Glomerular endothelial cell (primary cell): ENCODE measurements around the gene CTRL. TPM values are rescaled to one million over a fixed set of nuclear protein-coding genes. Genes with fewer than 3 reads are reported as not detected.
"Not testable (repeated sequence)": the region's sequence is repeated elsewhere in the genome, so short reads cannot be mapped to it uniquely, and the experiment has no call there.

Source experiments
- DNase-seq: peaks from one replicate; pipeline ENCODE4 v3.0.0-alpha.2; 2011; ENCODE audit warnings: low read depth, low spot score; ENCODE audit errors: extremely low read depth
- total RNA-seq: library from RNA; depleted of rRNA; stranded (reverse); fragments of >200 nt; gene quantifications from 2 replicates; pipeline ENCODE4 v1.2.3, GENCODE V29; 2015

The CTRL gene
- total RNA-seq, 1 donor from 2014 or later = 0.12 TPM

DNA sequence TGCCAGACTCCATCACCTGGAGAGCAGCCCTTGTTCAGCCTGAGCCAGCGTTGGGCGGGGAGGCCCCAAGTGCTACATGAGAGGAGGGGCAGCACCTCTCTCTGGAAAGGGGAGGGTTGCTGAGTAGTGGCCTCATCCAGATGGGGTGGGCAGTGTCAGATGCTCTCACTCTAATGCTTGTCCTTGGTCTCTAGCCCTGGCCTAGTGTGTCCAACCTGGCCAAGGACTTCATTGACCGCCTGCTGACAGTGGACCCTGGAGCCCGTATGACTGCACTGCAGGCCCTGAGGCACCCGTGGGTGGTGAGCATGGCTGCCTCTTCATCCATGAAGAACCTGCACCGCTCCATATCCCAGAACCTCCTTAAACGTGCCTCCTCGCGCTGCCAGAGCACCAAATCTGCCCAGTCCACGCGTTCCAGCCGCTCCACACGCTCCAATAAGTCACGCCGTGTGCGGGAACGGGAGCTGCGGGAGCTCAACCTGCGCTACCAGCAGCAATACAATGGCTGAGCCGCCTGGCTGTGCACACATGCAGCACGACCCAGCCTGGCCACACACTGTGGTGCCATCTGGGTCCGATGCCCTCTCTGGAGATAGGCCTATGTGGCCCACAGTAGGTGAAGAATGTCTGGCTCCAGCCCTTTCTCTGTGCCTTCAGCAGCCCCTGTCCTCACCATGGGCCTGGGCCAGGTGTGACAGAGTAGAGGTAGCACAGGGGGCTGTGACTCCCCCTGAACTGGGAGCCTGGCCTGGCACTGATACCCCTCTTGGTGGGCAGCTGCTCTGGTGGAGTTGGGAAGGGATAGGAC, 4.3 kb downstream of the CTRL start:
- no peak for DNase-seq

DNA sequence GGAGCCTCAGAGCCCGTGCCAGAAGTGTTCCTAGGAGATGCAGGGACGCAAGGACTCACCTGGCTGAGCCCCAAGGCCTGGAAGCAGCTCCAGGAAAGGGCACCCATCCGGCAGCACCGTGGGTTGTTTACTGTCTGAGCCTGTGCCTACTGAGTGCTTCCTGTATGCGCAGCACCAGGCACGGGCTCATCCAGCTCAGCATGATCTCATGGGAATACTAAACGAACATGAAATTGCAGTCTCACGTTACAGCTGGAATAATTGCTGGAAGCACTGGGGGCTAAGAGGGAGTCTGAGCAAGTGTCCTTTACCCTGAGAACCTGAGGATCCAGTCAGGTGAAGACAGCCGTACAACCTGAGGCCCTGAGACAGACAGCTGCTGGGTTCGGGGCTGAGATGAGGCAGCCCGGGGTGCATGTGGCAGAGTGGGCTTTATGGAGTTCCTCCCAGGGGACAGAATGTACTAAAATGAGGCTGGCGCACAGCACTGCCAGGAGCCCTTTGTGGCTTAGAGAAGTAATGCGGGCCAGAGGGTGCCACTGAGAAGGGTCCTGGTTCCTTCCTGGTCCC, 5.4 kb downstream of the CTRL start:
- DNase-seq = peak; percentile 39

DNA sequence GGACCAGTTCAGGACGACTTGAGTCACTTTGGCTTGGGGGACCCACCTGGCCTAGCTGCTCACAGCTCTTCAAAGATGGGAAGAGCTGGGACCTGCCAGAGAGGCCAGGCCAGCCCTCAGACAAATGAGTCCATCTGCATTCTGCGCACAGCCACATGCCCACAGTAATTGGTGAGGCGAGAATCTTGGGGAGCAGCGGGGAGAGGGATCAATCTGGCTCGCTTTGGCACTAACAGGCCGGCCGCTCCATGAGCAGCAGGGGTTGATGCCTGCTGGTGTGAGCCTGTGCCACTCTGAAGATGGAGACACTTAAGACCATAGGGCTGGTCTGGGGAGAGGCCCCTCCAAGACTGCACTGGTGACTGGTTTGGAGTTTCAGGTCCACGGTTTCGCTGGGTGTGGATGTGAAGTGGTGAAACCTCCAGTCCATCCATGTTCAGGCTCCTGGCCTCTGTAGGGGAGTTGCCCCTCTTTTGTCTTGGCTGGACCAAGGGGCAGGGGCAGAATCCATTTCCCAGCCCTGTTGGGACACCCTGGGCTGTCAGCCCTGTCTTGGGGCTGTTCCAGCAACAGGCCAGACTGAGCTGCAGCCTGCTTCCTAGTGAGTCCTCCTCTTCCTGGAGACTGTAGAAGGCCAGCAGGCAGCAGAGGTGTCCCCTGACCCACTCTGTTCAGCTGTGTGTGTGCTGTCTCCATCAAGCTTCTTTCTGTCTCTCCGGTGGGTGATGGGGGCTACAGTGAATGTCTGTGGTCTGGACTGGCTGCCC, 7.3 kb downstream of the CTRL start:
- DNase-seq = no peak

DNA sequence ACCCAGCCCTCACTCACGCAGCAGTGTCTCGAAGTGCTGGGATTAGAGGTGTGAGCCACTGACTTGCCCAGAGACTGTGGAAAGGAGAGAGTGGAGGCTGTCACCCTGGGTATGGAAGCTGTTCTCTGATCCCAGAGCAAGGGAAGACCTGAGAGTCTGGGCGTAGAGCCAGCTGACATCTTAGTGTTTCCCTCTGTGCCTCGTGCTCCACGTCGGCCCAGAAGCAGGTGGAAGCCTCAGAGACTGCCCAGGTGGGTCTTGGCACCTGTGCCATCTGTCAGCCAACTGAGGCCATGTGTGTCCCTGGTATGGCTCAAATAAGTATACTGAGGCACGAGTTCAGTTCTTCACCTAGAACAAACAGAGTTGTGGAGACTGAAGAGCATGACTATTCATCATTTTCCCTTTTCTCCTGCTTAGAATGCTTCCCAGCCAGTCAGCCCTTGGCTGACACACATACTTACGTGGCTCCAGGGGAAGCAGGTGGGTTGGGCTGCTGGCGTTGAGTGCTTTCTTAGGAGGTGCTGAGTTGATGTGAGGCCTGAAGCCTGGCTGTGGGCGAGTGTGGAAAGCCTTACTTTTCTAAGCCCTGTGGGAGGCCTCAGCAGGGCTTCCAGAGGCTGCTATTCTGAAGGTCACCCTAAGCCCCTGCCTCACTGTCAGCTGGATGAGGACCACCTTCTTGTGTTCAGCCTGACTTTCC, 8.1 kb downstream of the CTRL start:
- DNase-seq = no peak

DNA sequence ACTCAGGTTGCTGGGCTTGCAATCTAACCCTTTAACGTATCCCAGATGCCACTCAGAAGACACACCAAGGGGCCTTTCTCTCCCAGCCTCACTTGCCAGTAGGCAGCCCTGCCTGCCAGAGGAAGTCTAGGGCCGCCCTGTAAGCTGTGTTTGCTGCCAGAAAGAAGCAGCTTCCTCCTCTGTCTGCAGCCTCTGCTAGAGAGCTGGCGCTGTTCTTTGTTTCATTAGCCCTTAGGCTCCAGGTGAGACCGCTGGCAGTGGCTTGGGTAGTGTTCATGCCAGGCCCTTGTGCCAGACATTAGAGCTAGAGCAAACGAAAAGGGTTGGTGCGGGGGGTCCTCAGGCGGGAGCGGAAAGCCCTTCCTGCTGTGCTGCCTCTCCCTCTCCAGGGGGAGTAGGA, 8.9 kb downstream of the CTRL start:
- DNase-seq = no peak

DNA sequence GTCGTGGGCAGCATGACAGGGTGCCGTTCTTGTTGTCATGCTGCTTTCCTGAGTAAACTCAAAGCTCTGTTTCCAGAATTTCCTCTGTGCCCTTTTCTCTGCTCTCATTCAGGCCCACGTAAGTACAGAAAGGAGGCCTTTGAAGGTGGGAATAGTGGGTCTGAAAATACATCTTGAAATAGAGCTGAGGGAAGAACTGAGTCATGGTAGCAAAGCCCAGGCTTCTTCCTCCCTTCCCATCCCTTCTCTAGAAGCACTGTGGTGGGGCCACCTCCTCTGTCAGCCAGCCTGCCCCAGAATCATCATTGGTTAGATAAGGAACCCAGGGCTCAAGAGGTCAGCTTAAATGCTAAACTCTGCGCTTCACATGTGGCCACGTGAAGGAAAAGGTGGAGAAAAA, 9.4 kb downstream of the CTRL start:
- DNase-seq = no peak

DNA sequence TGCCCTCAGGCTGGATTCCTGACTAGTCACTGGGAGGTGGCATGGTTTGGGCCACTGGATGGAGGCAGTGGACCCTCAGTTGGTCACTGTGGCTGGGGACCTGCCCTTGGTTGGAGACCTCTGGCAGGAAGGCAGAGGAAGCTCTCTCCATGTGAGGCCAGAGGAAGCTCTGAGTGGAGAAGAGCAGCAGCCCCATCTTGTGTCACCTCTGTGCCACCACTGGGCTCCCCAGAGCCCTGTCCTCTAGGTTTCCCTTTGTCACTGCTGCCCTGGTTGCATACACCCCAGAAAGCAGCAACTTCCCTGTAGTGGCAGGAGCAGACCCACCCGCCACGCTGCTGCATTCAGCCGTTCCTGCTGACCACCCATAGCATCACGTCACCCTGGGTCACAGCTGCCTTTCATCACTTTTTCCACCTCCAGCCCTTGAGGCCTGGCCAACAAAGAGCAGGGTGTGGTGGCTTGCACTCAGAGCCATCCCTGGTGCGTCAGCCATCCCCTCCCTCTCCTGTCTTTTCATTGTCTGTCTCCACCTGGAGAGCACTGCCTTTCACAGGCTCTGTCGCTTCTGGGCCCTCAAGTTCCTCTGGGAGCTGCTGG, 11.9 kb downstream of the CTRL start:
- DNase-seq = no peak

DNA sequence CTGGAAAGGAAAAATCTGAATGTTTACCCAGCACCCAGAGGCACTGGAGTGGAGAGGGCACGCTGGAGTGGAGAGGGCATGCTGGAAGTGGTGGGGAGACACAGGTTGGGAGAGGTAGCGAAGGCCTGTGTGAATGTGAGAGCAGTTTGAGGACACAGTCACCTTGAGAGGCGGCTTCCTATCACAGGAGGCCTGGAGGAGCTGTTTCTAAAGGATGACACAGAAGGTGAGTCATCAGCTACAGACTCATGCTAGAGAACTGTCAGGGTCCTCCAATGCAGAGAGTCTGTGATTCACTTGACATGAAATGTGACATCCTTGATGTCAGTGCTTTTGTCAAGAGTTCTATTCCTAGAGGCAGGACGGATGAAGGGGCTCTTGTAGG, 13.8 kb downstream of the CTRL start:
- no peak for DNase-seq

DNA sequence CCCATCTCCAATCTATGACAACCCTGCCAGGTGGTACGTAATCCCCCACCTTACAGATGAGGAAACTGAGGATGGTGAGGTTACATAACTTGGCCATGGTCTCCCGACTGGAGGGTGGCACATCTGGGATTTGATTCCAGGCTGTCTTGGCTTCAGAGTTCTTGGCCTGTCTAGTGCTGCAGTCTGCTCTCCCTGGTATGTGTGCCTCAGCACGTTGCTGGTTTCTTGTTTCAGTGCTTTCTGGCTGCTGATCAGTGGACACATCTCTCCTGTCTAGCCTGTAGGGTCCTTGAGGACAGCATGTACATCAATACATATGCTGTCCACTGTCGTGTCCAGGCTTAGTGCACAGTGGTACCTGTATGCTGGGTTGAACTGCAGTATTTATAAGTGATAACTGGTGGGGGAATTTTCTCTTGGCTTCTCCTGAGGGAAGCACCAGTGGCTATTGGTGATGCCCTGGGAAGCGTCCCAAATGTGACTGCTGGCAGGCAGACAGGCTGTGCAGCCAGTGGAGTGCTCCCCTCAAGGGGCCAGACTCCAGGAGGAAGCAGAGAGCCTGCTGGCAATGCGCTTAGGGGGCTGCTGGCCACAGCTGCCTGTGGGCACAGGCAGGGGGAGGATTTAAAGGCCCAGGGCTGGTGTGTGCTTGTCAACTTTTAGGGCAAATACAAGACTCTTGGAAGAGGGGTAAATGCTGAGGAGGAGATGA, 14.4 kb downstream of the CTRL start:
- DNase-seq = no peak

DNA sequence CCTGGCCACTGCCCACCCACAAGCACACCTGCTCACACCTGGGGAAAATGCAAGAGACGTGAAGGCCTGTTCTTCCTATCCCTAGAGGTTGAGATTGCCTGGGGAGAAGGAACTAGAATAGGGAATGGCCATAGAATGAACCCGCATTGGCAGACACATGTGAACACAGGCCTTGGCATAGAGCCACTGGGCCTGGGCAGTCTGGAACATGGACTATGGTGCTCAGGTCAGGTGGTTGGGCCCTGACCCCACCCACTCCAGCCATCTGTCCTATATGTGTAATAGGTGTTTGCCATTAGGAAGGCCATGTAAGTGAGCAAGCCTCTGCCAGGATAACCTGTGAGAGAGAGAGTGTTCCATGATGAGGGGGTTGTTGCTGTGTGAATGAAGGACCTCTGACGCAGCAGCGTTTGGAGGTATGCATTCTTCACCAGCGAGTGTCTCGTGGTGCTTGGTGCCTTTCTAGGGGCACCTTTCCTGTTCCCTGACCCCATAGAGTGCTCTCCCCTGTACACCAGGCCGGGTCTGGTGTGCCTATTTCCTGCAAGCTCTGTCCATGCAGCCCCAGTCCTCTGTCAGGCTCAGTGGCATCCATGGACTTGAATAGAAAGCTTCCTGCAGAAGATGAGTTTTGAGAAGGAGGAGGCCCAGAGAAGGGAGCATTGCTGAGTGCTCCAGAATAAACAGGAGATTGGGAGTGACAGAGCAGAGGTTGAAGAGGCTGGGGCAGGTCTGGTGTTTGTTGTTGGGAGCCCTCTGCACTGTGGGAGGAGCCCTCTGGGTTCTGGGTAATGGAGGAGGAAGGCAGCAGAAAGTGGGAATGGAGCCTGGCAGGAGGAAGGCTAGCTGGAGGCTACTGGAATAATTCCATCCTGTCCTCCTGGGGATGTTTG, 15.6 kb downstream of the CTRL start:
- DNase-seq = no peak

DNA sequence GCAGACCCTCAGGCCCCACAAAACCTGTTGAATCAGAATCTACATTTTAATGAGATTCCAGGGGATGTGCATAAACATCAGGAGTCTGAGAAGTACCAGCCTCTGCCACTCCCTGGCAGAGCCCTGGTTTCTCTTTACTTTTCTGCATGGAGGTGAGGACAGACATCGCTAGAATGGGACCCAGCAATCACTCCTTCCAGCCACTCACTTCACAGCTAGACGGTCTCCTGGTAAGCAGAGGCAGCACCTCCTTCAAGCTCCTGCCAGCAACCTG, 16.2 kb downstream of the CTRL start:
- not testable (repeated sequence) for DNase-seq

DNA sequence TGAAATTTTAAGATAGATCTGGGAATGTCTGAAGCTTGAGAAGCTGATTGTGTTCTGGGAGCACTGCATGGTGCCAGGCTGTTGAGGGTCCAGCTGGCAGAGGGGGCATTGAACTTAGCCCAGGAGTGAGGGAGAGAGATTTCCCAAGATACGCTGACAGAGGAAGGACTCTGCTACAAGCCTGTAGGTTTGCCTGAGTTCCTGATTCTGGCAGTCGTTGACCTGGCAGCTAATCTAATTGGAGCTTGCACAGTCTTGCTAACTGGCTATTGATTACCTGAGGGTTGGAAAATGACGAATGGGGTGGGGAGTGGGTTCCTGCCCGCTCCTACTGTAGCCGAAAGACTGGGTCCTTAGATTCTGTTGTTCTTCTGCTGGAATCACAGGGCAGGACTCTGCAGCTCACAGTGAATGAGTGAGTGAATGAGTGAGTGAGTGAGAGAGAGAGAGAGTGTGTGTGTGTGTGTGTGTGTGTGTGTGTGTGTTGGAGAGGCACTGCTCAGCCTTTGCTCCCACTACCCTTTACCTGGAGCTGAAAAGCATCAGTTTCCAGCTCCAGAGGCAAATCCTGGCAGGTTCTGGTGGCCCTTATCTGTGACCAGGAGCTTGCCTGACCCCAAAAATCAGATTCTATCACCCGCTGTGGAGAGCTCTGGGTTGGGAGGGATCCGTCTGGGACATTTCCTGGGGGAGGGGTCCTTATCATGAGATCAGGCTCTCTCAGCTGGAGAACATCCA, 16.7 kb downstream of the CTRL start:
- no peak for DNase-seq

DNA sequence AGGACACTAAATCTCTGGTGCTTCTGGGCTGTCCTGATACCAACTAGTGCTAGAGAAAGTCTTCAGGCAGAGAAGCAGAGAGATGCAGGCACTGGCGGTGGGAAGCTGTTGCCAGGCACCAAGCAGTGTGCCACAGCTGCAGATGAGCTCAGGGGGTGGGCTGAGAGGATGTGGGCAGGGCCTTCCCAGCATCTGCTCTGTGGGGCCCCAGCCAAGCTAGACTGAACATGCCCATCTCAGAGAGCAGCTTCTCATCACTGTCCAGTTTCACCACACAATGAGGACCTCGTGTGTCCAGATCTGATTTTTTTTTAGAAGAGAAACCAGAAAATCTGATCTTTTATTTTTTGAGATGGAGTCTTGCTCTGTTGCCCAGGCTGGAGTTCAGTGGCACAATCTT, 21.5 kb downstream of the CTRL start:
- DNase-seq = no peak

DNA sequence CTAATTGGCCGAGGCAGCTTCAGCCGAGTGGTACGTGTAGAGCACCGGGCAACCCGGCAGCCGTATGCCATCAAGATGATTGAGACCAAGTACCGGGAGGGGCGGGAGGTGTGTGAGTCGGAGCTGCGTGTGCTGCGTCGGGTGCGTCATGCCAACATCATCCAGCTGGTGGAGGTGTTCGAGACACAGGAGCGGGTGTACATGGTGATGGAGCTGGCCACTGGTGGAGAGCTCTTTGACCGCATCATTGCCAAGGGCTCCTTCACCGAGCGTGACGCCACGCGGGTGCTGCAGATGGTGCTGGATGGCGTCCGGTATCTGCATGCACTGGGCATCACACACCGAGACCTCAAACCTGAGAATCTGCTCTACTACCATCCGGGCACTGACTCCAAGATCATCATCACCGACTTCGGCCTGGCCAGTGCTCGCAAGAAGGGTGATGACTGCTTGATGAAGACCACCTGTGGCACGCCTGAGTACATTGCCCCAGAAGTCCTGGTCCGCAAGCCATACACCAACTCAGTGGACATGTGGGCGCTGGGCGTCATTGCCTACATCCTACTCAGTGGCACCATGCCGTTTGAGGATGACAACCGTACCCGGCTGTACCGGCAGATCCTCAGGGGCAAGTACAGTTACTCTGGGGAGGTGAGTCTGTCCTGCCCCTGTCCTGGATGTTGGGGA, 22.5 kb downstream of the CTRL start:
- no peak for DNase-seq

DNA sequence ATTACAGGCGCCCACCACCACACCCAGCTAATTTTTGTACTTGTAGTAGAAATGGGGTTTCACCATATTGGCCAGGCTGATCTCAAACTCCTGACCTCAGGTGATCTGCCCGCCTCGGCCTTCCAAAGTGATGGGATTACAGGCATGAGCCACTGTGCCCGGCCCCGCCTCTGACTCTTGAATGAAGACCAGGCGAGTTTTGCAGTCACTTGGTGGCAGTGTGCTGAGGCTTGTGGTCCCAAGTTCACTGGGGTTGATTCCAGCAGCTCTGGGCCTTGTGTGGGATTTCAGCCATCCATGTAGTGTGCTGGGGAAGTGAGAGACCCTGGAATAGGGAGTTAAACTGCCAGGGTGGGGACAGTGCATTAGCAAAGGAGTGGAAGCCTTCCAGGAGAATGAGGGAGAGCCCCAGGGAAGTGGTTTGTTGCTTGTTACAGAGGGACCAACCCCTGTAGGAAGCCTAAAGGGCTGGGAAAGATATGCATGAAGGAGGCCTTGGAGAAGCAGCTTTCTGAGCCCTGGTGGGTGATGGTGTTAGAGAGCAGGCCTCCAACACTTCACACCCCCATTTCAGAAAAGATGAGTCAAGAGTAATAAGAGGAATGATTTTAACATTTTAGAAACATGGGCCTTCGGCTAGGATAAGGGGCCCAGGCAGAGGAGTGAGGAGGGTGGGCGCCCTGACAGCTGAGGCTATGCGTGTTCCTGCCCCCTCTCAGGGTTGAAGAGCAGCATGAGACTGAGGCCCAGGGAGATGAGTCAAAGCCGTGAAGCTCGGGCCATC, 24.1 kb downstream of the CTRL start:
- no peak for DNase-seq

DNA sequence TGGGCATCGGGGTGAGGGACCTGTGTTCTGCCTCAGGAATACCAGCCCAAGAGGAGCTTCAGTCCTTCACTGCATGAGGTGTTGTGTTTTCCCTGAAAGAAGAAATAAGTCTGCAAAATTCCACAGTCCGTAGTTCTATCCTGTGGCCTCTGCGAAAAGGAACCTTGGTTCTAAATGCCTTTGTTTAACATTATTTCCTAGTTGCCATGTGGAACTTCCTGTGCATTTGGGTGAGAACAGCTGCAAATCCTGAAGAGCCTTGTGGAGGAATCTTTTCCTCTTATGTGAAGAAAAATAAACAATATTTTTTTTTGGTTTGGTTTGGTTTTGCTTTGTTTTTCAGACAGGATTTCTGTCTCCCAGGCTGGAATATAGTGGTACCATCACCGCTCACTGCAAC, 28.8 kb downstream of the CTRL start:
- peak; percentile 80 for DNase-seq

DNA sequence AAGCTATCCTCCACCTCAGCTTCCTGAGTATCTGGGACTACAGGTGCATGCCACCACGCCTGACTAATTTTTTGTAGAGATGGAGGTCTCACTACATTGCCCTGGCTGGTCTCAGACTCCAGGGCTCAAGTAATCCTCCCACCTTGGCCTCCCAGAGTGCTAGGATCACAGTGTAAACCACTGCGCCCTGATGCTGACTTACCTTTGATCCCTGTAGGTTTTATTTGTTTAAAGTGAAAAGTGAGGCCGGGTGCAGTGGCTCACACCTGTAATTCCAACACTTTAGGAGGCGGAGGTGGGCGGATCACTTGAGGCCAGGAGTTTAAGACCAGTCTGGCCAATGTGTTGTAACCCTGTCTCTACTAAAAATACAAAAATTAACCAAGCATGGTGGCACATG, 29.9 kb downstream of the CTRL start:
- DNase-seq = no peak

DNA sequence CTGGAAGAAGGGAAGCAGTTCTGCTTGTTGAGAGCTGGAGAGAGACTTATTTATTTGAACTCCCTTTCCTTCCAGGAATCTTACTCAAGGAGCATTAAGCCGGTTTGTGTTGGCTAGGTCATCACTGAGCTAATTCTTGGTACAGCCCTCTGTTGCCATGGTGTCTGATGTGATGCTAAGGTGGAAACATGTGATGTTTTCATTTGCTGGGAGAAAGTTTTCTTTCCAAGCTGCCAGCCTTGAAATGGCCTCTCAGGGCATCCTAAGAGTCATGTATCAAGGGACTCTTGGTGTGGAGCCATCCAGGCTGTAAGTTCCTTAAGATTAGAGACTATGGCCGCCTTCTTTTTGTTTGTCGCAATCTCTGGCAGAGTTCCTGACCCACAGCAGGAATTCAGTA, 34.4 kb downstream of the CTRL start:
- DNase-seq = no peak
